ENCODE measurements around the gene VRK3.

VRK3 gene

DNA sequence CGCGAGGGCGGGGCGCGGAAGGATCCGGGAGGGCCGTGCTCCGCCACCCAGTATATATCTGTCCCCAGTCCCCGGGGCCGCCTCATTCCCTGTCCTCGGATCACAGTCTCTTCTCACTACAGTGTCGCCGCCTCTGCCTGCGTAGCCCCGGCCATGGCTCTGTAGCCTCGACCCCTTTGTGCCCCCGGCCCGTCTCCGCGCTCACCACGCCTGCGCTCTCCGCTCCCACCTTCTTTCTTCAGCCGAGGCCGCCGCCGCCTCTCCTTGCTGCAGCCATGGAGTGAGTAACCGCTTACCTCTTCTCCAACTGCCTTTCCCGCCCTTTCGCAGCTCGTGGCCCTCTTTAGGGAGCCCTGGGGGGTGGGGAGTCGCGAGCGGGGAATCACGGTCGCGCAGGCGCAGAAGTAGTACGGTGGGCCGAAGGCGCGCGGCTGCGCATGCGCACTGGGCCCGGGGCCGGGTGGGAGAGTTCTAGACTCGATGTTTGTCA lies 96.0 kb downstream of the VRK3 start, which contains the start of the genes ATF5 and NUP62:
ATF5 (plus strand) TSS at position 85 of the 490 bp plus-strand sequence. CDS start 1,646 bp downstream, outside the sequence.
NUP62 (minus strand) TSS at position 384 of the 490 bp plus-strand sequence. CDS start 19,697 bp downstream, outside the sequence.
- H3K27me3 ChIP-seq (replicated peaks; ENCODE audit: control insufficient read depth, insufficient read depth, low read length, poor library complexity, severe bottlenecking): no peaks in the 10 kb centered on the region
- peaks cover 24% of the 10 kb centered on the region for H3K4me1 ChIP-seq (ENCODE audit: control insufficient read depth, insufficient read depth, low read length, poor library complexity, severe bottlenecking)
- H3K36me3 ChIP-seq (ENCODE audit: control insufficient read depth, insufficient read depth, low read length): peaks cover 13% of the 10 kb centered on the region
- peak; percentile 82 to 89 (median 87) for DNase-seq
- no peaks in the 10 kb centered on the region for H3K9me3 ChIP-seq (ENCODE audit: control insufficient read depth, low read length)
- H3K27ac ChIP-seq (ENCODE audit: insufficient read depth, low read length, poor library complexity, severe bottlenecking): peak within 1 kb of the TSS; percentile 94
- peak within 1 kb of the TSS; percentile 81 for H3K4me3 ChIP-seq (ENCODE audit: insufficient read depth, low read depth, low read length, poor library complexity, severe bottlenecking)

DNA sequence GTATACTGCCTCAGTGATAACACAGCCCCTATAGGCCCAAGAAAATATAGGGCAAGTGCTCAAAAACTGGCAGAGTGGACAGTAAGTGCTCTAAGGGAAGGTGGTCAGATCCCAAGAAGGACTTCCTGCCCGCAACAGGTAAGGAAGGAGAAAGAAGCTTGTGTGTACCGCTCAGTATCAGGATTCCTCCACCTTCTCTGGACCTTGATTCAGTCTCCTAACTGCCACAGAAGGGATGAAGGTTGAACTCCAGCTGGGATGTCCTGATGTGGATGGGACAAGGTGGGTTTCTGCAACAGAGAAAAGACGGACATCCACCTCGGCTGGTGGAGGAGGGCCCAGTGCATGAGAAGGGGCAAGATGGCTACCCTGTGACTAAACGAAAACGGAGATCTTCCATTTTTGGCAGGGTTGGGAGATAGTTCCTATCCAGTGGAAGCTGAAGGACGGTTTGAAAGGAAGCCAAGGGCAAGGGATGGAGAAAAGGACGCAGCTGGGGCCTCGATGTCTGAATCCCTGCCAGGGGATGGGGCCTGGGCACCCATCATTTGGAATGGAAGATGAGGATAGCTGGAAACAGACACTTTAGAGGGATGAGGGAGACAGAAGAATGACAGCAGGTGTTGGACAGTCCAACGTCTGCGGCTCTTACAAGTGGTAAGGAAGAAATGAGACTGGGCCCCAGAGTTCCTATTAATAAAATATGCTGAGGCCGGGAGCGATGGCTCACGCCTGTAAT lies 97.5 kb downstream of the VRK3 start:
- Histone ChIP-seq H3K27me3 (replicated peaks; ENCODE audit: control insufficient read depth, insufficient read depth, low read length, poor library complexity, severe bottlenecking) (no peaks in the 10 kb centered on the region), H3K4me3 (ENCODE audit: insufficient read depth, low read depth, low read length, poor library complexity, severe bottlenecking) (peak overlapping the region; percentile 14), H3K36me3 (ENCODE audit: control insufficient read depth, insufficient read depth, low read length) (peaks cover 25% of the 10 kb centered on the region), H3K27ac (ENCODE audit: insufficient read depth, low read length, poor library complexity, severe bottlenecking) (no peak overlapping the region), H3K4me1 (ENCODE audit: control insufficient read depth, insufficient read depth, low read length, poor library complexity, severe bottlenecking) (peaks cover 21% of the 10 kb centered on the region), H3K9me3 (ENCODE audit: control insufficient read depth, low read length) (no peaks in the 10 kb centered on the region)
- DNase-seq: no peak

DNA sequence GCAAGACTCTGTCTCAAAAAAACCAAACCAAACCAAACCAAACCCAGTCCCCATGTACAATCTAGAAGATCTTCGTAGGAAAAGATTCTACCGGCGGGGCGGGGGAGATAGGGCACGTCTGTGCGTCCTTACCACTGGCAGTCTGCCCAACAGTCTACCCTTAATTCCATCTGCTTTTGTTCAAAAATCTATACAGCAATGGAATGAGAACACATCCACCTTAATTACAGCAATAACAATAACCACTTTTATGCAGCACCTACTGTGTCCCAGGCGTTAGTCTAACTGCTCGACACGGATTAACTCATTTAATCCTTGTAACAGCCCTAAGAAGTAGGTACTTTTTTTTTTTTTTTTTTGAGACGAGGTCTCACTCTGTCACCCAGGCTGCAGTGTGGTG lies 98.7 kb downstream of the VRK3 start:
- H3K27me3 ChIP-seq (replicated peaks; ENCODE audit: control insufficient read depth, insufficient read depth, low read length, poor library complexity, severe bottlenecking): no peaks in the 10 kb centered on the region
- no peaks in the 10 kb centered on the region for H3K9me3 ChIP-seq (ENCODE audit: control insufficient read depth, low read length)
- H3K4me1 ChIP-seq (ENCODE audit: control insufficient read depth, insufficient read depth, low read length, poor library complexity, severe bottlenecking): peaks cover 23% of the 10 kb centered on the region
- no peak overlapping the region for H3K27ac ChIP-seq (ENCODE audit: insufficient read depth, low read length, poor library complexity, severe bottlenecking)
- H3K4me3 ChIP-seq (ENCODE audit: insufficient read depth, low read depth, low read length, poor library complexity, severe bottlenecking): no peak overlapping the region
- peaks cover 33% of the 10 kb centered on the region for H3K36me3 ChIP-seq (ENCODE audit: control insufficient read depth, insufficient read depth, low read length)
- no peak for DNase-seq

Measured in effector memory CD4-positive, alpha-beta T cell (primary cell).